ENCODE measurements around the gene RNF166. TPM values are rescaled to one million over a fixed set of nuclear protein-coding genes. Genes with fewer than 3 reads are reported as not detected.

Gene RNF166
- total and polyA plus RNA-seq, 2 of the 13 experiments (the other 11 are each of a cell fraction or from before 2014, with no cell fraction given) = 21.4 to 23.0 TPM

- TF ChIP-seq ZZZ3 (CRISPR knock-in tag; IDR thresholded peaks at IDR 0.05; ENCODE audit: borderline replicate concordance) (0 out of 2 replicates have a peak, but pooled peaks have one; percentile 4), ONECUT2 (CRISPR knock-in tag; IDR thresholded peaks at IDR 0.05) (peak; percentile 21; the same call in 1 of the 2 replicates), AGO2 (optimal IDR thresholded peaks at IDR 0.05; ENCODE audit: low read depth, low read length) (peak; percentile 65), HDAC2 (CRISPR knock-in tag; IDR thresholded peaks at IDR 0.05) (0 out of 2 replicates have a peak, but pooled peaks have one; percentile 26), ZBTB2 (CRISPR knock-in tag; IDR thresholded peaks at IDR 0.05; ENCODE audit: low read depth) (peak; percentile 56), ZNF83 (CRISPR knock-in tag; IDR thresholded peaks at IDR 0.05; ENCODE audit: borderline replicate concordance) (peak; percentile 2; the same call in 1 of the 2 replicates), ZNF660 (CRISPR knock-in tag; IDR thresholded peaks at IDR 0.05; ENCODE audit: borderline replicate concordance, low read depth) (no peak), CBFB (CRISPR knock-in tag; IDR thresholded peaks at IDR 0.05) (no peak), ZNF251 (CRISPR knock-in tag; IDR thresholded peaks at IDR 0.05) (0 out of 2 replicates have a peak, but pooled peaks have one; percentile 51), NONO (IDR thresholded peaks at IDR 0.05) (no peak), NONO (CRISPR knock-in tag; conservative IDR thresholded peaks at IDR 0.05) (peak; percentile 2; the same call in 1 of the 2 replicates), SMYD3 (CRISPR knock-in tag; IDR thresholded peaks at IDR 0.05) (no peak), SMAD3 (CRISPR knock-in tag; IDR thresholded peaks at IDR 0.05) (no peak; the same call in 1 of the 2 replicates), ZBTB7A (CRISPR knock-in tag; IDR thresholded peaks at IDR 0.05) (peak; percentile 67; the same call in 1 of the 2 replicates), MYC (CRISPR knock-in tag; IDR thresholded peaks at IDR 0.05; ENCODE audit: borderline replicate concordance) (no peak; the same call in 1 of the 2 replicates), PITX1 (CRISPR knock-in tag; IDR thresholded peaks at IDR 0.05) (0 out of 2 replicates have a peak, but pooled peaks have one; percentile 15), STAT5B (CRISPR knock-in tag; IDR thresholded peaks at IDR 0.05) (peak; percentile 68; the same call in 1 of the 2 replicates), ZBTB8A (CRISPR knock-in tag; IDR thresholded peaks at IDR 0.05; ENCODE audit: borderline replicate concordance, low read depth) (peak; percentile 85), DZIP1 (CRISPR knock-in tag; IDR thresholded peaks at IDR 0.05) (0 out of 2 replicates have a peak, but pooled peaks have one; percentile 81), SNAI1 (CRISPR knock-in tag; IDR thresholded peaks at IDR 0.05; ENCODE audit: borderline replicate concordance) (no peak), ZSCAN21 (CRISPR knock-in tag; IDR thresholded peaks at IDR 0.05; ENCODE audit: borderline replicate concordance) (0 out of 2 replicates have a peak, but pooled peaks have one; percentile 7)
- TF ChIP-seq, protein P1, sequence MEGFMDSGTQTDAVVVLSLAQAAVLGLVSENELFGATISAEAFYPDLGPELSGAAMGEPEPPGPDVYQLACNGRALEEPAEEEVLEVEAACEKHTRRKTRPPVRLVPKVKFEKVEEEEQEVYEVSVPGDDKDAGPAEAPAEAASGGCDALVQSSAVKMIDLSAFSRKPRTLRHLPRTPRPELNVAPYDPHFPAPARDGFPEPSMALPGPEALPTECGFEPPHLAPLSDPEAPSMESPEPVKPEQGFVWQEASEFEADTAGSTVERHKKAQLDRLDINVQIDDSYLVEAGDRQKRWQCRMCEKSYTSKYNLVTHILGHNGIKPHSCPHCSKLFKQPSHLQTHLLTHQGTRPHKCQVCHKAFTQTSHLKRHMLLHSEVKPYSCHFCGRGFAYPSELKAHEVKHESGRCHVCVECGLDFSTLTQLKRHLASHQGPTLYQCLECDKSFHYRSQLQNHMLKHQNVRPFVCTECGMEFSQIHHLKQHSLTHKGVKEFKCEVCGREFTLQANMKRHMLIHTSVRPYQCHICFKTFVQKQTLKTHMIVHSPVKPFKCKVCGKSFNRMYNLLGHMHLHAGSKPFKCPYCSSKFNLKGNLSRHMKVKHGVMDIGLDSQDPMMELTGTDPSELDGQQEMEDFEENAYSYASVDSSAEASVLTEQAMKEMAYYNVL (CRISPR knock-in tag; IDR thresholded peaks at IDR 0.05; ENCODE audit: borderline replicate concordance) = peak; percentile 6; the same call in 1 of the 2 replicates
Observed at GRCh38 chr16:88649924-88650748, 56.1 kb downstream of the RNF166 start (continued).
